Mesothelial cell of epicardium (in vitro differentiated cells): ENCODE measurements around the gene CSDE1. TPM values are rescaled to one million over a fixed set of nuclear protein-coding genes. Genes with fewer than 3 reads are reported as not detected.

Experiments
- DNase-seq, 2 experiments: peaks; one replicate each; pipeline ENCODE4 v3.0.0; 2021; ENCODE audit warnings: low spot score in 2 of 2; ENCODE audit not compliant: unreplicated experiment in 2 of 2
- H3K27ac Mint-ChIP-seq: 2 replicates; pipeline ENCODE4 v1.8.0; 2021; ENCODE audit warnings: mixed read lengths
- H3K27me3 Mint-ChIP-seq: 2 replicates; pipeline ENCODE4 v1.8.0; 2021; ENCODE audit warnings: low read depth, mixed read lengths
- H3K36me3 Mint-ChIP-seq: 2 replicates; pipeline ENCODE4 v1.8.0; 2021; ENCODE audit warnings: mixed read lengths
- H3K4me1 Mint-ChIP-seq: 2 replicates; pipeline ENCODE4 v1.8.0; 2021; ENCODE audit warnings: mixed read lengths
- H3K4me3 Mint-ChIP-seq: 2 replicates; pipeline ENCODE4 v1.8.0; 2021; ENCODE audit warnings: mild to moderate bottlenecking, moderate library complexity, mixed read lengths
- H3K9me3 Mint-ChIP-seq: 2 replicates; pipeline ENCODE4 v1.8.0; 2021; ENCODE audit warnings: mixed read lengths
- total RNA-seq: library from RNA; stranded (reverse); gene quantifications from 3 replicates; pipeline ENCODE4 v1.2.1, GENCODE V29; 2021
- TF ChIP-seq, protein P1 (sequence below): fragments of 200-600 bp; sonication (generic); IDR thresholded peaks from one replicate; pipeline ENCODE4 v1.5.0; 2021; ENCODE audit warnings: antibody characterized with exemption; ENCODE audit not compliant: unreplicated experiment

Gene CSDE1
- total RNA-seq, 1 donor from 2014 or later = 524 TPM

DNA sequence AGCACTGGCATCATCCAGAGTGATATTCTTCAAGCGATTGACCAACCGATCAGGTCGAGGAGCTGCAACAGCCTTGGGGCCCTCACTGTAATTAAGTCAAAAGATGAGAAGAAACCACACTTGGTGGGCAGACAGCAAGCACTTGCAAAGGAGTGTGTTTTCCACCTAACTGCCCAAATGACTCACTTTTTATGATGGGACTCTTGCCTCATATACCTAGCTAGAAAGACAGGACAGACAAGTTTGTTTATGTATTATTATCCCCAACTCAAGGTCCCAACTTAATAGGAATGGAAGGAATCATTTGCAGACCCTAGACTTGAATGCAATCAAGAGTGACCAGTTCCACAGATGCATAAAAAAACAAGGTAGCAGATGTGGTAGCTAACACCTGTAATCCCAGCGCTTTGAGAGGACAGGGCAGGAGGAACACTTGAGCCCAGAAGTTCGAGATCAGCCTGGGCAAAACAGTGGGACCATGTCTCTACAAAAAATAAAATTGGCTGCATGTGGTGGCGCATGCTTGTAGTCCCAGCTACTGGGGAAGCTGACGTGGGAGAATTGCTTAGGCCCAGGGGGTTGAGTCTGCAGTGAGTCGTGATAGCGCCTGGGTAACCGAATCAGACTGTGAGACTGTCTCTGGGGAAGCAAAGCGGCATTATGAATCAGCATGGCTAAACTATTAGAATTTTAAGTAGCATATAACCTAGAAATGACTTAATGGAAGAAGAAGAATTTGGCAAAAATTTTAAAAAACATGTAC lies 38.9 kb downstream of the CSDE1 start:
- TF ChIP-seq, protein P1, sequence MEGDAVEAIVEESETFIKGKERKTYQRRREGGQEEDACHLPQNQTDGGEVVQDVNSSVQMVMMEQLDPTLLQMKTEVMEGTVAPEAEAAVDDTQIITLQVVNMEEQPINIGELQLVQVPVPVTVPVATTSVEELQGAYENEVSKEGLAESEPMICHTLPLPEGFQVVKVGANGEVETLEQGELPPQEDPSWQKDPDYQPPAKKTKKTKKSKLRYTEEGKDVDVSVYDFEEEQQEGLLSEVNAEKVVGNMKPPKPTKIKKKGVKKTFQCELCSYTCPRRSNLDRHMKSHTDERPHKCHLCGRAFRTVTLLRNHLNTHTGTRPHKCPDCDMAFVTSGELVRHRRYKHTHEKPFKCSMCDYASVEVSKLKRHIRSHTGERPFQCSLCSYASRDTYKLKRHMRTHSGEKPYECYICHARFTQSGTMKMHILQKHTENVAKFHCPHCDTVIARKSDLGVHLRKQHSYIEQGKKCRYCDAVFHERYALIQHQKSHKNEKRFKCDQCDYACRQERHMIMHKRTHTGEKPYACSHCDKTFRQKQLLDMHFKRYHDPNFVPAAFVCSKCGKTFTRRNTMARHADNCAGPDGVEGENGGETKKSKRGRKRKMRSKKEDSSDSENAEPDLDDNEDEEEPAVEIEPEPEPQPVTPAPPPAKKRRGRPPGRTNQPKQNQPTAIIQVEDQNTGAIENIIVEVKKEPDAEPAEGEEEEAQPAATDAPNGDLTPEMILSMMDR = no peak
- Mint-ChIP-seq H3K36me3 (peaks cover 31% of the 10 kb centered on the region), H3K27me3 (no peaks in the 10 kb centered on the region), H3K4me3 (no peak overlapping the region), H3K9me3 (no peaks in the 10 kb centered on the region), H3K4me1 (peaks cover 18% of the 10 kb centered on the region), H3K27ac (peak overlapping the region; percentile 23)
- no peak for DNase-seq

DNA sequence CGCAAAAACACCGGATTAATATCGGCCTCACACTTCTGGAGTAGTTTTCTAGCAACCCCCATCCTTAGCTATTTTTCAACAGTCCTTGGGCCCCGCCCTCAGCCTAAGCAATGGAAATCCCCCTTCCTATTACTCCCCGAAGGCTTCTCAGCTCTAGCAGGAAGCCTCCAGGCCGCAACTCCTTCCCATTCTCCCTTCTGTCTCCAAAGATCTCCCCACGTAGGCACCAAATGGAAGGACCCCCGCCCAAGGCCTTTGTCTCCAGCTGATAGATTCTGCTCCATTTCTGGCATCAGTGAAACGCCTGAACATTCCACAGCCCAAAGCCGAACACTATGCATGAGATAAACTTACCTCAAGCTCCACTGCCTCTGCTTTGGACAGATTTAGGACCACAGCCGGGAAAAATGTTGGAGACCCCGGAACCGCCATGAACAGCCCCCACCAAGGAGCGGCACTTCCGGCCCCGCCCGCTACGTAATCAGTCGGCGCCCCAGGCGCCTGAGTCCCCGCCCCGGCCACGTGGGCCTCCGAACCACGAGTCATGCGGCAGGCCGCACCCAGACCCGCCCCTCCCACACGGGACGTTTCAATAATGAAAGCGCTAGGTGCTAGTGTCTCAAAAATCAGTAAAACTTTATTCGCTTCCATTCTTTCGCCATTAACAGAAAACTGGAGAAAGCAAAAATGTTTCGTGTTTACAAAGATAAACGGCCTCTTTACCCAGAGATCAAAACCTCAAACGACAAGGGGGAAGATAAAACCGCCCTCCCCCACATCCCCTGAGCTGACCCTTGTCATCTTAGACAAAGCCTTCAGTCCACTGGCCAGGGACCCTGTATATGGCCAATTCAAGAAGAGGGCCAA lies 41.2 kb downstream of the CSDE1 start, which contains the start of gene NRAS:
Gene NRAS, minus strand, starts transcription at position 468 of the 867 bp plus-strand sequence. CDS start 611 bp downstream, outside the sequence.
- TF ChIP-seq, protein P1 = no peak
- peak within 1 kb of the TSS; percentile 96 for H3K4me3 Mint-ChIP-seq
- no peaks in the 10 kb centered on the region for H3K9me3 Mint-ChIP-seq
- H3K36me3 Mint-ChIP-seq = peaks cover 25% of the 10 kb centered on the region
- H3K27ac Mint-ChIP-seq = peak within 1 kb of the TSS; percentile 99
- no peaks in the 10 kb centered on the region for H3K27me3 Mint-ChIP-seq
- peaks cover 18% of the 10 kb centered on the region for H3K4me1 Mint-ChIP-seq
- peak; percentile 89 to 95 for DNase-seq

DNA sequence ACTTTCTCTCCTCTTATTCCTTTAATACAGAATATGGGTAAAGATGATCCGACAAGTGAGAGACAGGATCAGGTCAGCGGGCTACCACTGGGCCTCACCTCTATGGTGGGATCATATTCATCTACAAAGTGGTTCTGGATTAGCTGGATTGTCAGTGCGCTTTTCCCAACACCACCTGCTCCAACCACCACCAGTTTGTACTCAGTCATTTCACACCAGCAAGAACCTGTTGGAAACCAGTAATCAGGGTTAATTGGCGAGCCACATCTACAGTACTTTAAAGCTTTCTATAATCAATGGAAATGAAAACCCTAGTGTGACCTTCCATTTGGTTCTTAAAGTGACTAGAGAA lies 41.9 kb downstream of the CSDE1 start:
- Mint-ChIP-seq H3K4me3 (peak overlapping the region; percentile 96), H3K9me3 (no peaks in the 10 kb centered on the region), H3K27ac (peak overlapping the region; percentile 99), H3K4me1 (peaks cover 18% of the 10 kb centered on the region), H3K36me3 (peaks cover 19% of the 10 kb centered on the region), H3K27me3 (no peaks in the 10 kb centered on the region)
- no peak for DNase-seq
- TF ChIP-seq, protein P1 = no peak

DNA sequence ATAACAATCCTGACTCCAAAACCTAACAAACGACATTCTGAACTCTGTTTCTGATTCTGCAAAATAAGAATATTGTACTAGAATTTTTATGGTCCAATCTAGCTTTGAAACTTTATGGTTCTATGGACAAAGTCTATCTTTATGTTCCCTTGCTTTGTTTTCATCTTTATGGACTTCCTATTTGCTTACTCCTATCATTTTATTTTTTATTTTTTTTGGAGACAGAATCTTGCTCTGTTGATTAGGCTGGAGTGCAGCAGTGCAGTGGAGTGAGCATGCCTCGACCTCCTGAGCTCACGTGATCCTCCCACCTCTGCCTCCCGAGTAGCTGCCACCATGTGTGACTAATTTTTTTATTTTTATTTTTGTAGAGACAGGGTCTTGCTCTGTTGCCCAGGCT lies 44.8 kb downstream of the CSDE1 start:
- no peak for DNase-seq
- no peak overlapping the region for H3K4me3 Mint-ChIP-seq
- TF ChIP-seq, protein P1 = no peak
- peaks cover 18% of the 10 kb centered on the region for H3K4me1 Mint-ChIP-seq
- peaks cover 16% of the 10 kb centered on the region for H3K36me3 Mint-ChIP-seq
- no peak overlapping the region for H3K27ac Mint-ChIP-seq
- no peaks in the 10 kb centered on the region for H3K9me3 Mint-ChIP-seq
- no peaks in the 10 kb centered on the region for H3K27me3 Mint-ChIP-seq

DNA sequence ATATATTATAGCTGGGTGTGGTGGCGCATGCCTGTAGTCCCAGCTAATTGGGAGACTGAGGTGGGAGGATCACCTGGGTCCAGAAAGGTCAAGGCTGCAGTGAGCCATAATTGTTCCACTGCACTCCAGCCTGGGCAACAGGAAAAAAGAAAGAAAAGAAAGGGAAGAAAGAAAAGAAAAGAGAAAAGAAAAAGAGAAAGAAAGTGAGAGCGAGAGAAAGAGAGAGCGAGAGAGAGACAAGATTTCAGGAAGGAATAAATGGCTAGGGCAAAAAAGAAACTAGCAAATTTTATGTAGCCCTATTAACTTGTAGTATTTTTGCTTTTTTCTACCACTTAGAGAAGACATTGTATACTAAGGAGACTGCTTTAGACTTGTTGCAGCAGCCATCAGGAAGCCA lies 47.4 kb downstream of the CSDE1 start:
- TF ChIP-seq, protein P1 = no peak
- peaks cover 5% of the 10 kb centered on the region for H3K4me1 Mint-ChIP-seq
- H3K27ac Mint-ChIP-seq = no peak overlapping the region
- H3K36me3 Mint-ChIP-seq = peaks cover 25% of the 10 kb centered on the region
- DNase-seq = no peak
- no peaks in the 10 kb centered on the region for H3K27me3 Mint-ChIP-seq
- no peak overlapping the region for H3K4me3 Mint-ChIP-seq
- no peaks in the 10 kb centered on the region for H3K9me3 Mint-ChIP-seq
